Stimulated activated CD8-positive, alpha-beta memory T cell treated with anti-CD3 and anti-CD28 coated beads, Interleukin-7, amount 100 ng/mL, for 4 hours (primary cell): ENCODE data around the gene TRPM8.

Source experiments
- DNase-seq, 2 donors: peaks; one replicate each; pipeline ENCODE4 v3.0.0-alpha.2; 2020; ENCODE audit warnings: low read depth in 2 of 2

TRPM8 gene

GRCh38 chr2:233974530-233975071 is 57.4 kb downstream of the TRPM8 start:
- no peak for DNase-seq

DNA sequence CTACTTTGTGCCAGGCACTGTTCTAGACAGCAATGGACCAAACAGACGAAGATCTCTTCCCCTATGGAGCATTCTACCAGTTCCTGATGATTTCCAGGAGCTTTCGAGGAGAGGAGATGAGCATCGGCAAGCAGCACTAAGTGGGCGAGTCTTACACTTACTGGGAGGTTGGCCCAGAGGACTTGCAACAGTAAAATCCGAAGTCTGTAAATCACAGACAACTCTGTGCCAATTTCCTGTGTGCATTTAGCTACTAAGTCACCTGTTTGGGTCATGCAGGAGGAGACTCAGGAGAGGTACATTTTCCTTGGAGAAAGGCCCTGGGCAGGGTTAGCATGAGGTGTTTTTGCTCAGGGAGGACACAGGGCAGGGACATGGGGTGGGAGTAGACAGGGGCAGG is 58.9 kb downstream of the TRPM8 start:
- no peak for DNase-seq

DNA sequence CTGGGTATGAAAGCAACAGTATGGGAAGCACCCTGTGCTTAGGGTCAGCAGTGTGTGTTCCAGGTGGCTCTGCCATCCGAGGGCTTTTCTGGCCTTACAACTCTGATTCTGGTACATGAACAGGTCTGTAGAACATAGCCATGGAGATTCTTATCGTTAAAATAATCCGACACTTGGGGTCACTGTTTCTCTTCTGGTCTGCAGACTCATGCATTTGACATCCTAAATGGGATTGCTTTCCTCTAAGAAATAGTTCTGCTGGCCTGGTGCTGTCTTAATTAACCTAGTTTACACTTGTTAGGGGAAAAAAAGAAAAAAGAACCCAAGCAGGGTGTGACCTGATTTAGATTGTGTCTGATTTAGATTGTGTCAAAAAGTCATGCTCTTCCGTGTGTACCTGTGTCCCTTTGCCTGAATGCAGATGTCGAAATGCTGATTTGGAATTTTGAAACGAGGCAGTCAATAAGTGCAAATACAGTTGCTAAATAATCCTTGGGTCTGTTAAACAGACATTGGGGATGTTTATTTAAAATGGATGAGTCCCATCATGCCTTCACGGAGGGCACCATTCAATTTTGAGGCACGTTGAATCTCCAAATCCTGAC is 59.6 kb downstream of the TRPM8 start:
- DNase-seq: no peak

GRCh38 chr2:233977296-233977837 is 60.2 kb downstream of the TRPM8 start:
- no peak for DNase-seq

GRCh38 chr2:233979748-233980147 is 62.6 kb downstream of the TRPM8 start:
- DNase-seq: no peak

DNA sequence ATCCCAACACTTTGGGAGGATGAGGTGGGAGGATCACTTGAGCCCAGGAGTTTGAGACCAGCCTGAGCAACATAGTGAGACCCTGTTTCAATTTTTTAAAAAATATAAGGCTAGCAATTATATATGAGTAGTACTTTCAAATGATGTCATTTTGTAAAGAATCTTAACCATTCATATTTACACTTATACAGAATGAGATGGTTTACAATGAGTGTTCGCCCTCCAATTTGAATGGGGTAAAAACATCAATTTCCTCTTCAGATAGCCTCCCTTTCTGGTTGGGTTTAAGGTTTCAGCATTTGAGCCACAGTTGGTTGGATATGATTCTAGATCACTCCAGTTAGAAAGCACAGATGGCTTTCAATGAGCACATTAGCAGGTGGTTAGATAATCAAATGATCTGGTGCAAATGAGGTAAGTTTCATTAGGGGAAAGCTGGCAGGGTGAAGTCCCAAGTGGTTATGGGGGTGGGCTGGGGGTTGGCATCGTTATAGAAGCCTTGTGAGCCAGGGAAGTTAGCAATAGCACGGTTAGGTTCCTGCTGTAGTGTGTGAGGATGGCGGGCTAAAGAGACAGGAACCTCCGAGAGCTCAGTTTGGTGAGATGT is 63.9 kb downstream of the TRPM8 start:
- DNase-seq: no peak

- DNase-seq: no peak
These were observed 64.6 kb downstream of the TRPM8 start for GRCh38 chr2:233981574-233982420.

GRCh38 chr2:233982421-233983121 is 65.4 kb downstream of the TRPM8 start:
- no peak for DNase-seq

DNA sequence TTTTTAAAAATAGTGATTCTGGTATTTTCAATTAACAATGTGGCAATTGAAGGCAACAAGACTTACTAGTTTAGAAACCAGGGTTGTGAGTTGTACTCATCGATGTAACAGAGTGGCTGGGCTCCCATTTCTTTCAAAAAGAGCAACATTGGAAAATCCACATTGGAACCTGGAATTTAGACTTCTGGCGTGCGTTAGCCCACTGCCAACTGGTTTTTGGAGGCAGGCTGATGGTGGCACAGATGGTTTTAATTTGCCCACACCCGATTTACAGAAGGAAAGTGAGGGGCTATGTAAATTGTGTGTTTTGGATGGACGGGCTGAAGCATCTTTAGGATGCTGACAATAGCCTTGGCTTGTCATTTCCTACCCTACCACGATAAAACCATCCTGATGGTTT is 66.3 kb downstream of the TRPM8 start:
- no peak for DNase-seq

- DNase-seq: no peak
These were observed 71.4 kb downstream of the TRPM8 start for GRCh38 chr2:233988581-233988980.

DNA sequence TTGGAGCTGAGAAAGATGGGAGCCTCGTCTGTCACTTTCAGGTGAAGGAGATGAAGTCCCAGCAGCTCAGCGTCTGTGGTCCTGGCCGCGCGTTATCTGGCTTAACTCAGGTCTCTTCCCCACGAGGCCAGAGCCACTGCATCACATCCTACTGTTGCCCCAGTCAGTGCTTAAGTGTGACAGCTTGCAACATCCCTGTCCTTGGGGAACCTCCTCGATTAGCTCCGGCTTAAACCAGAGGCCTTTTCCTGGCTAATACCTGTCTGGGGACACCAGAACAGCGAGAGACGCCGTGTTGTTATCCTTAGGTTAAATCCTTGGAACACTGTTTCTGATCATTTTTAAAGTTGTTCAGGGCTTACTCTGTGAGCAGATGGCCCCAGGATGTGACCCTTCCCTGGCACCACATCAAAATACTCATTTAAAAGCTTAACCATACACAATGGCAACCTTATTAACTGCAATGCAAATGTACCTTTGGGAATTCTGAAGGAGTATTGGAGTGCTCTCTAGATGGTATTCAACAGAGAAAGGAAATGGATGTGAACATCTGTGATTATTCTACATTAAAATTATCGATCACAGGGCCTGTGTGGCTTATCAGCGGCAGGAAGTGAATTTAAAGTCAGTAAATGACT is 72.2 kb downstream of the TRPM8 start:
- no peak for DNase-seq

DNA sequence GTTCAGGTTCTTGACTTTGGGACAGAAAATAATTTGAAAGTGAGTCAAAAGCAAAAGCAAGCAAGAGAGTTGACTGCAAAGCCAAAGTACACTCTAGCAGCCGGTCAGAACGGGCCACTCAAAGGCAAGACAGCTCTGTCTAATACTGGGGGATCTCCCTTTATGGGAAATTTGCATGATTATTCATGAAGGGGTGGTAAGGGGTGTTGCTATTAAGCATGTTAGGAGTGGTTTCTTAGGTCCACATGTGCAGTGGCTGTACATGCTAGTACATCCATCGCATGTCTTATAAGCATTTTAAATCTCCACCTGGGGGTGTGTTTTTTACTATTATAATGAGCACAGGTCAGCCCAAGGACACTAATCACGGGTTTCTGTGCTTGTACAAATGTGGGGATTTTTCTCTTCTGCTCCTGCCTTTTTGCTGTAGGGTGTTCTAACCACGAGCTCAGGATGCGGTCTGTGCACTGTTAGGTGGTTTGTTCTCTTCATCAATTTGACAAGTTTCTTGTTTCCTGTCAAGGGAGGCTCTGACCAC is 73.2 kb downstream of the TRPM8 start:
- peak; percentile 30 to 40 for DNase-seq

GRCh38 chr2:233991196-233991595 is 74.0 kb downstream of the TRPM8 start:
- DNase-seq: no peak

- no peak for DNase-seq
These were observed 75.5 kb downstream of the TRPM8 start for GRCh38 chr2:233992513-233993217.

DNA sequence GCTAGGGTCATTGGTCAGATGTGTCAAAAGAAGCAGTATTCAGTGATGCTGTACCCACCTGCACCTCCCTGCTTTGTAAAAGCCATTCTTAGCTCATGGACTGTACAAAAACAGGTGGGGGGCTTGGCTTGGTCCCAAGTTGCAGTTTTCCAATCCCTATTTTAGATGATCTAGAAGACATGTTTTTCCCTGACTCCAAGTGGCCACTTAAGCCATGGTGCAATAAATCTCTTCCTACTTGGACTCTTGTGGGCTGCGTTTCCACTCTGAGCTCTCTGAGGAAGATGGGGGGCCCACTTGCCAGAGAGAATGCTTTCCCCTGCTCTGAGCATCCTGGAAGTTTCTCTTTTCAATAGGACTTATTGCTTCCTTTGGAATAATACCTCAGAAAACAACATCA is 76.3 kb downstream of the TRPM8 start:
- DNase-seq: no peak

- no peak for DNase-seq
These were observed 77.0 kb downstream of the TRPM8 start for GRCh38 chr2:233994151-233994550.

- DNase-seq: no peak
These were observed 78.8 kb downstream of the TRPM8 start for GRCh38 chr2:233996000-233996399.

GRCh38 chr2:233996461-233996860 is 79.3 kb downstream of the TRPM8 start:
- no peak for DNase-seq

DNA sequence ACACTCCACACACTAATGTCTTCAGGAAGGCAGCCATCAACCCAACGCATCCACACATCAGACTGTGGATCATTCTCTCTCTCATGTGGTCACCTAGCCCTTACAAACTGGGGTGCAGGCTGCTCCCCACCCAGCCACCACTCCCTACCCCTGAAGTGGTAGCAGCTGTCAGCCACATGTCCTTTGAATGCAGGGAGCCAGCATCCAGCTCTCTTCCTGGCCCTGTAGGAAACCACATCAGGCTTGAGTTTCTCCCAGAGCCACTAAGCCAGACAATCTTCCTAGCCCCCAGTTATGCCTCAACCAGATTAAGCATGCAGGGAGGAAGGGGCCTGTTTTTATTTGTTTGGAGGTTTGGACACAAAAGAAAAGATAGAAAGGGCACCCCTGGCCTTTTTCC is 80.5 kb downstream of the TRPM8 start:
- DNase-seq: no peak

GRCh38 chr2:233999182-233999581 is 82.0 kb downstream of the TRPM8 start:
- DNase-seq: no peak
